NOMO-1 (cell line): ENCODE data around the gene RTP3.
"Not testable (repeated sequence)": the region's sequence is repeated elsewhere in the genome, so short reads cannot be mapped to it uniquely, and the experiment has no call there.

ENCODE experiments used
- DNase-seq, 2 experiments: peaks; one replicate each; lab custom pipeline; 2025; ENCODE audit not compliant: unreplicated experiment in 2 of 2; lab: John Stamatoyannopoulos, UW

The RTP3 gene

DNA sequence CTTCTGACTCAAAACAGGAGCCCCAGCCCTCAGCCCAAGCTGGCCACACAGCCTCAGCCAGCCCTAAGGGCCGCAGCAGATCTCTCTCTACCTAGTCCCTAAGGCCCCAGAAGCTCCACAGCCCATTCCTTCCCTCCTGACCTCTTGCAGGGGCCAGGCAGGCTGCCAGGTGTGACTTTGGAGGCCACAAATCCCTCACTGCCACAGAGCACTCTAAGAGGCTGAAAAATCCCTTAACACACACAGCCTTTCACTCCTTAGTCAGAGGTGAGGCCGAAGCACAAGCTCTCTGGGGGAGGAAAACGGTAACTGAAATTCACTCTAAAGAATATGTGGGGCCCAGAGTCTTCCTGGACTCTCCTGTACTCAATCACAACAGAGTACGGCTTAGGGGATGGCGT is 45.0 kb downstream of the RTP3 start:
- DNase-seq = no peak

GRCh38 chr3:46544771-46545503 is 47.2 kb downstream of the RTP3 start:
- no peak for DNase-seq

- no peak for DNase-seq
Observed at GRCh38 chr3:46545818-46546630, 48.2 kb downstream of the RTP3 start.

GRCh38 chr3:46546896-46547440 is 49.2 kb downstream of the RTP3 start:
- DNase-seq = no peak

GRCh38 chr3:46548611-46549010 is 50.8 kb downstream of the RTP3 start:
- DNase-seq = not testable (repeated sequence)

DNA sequence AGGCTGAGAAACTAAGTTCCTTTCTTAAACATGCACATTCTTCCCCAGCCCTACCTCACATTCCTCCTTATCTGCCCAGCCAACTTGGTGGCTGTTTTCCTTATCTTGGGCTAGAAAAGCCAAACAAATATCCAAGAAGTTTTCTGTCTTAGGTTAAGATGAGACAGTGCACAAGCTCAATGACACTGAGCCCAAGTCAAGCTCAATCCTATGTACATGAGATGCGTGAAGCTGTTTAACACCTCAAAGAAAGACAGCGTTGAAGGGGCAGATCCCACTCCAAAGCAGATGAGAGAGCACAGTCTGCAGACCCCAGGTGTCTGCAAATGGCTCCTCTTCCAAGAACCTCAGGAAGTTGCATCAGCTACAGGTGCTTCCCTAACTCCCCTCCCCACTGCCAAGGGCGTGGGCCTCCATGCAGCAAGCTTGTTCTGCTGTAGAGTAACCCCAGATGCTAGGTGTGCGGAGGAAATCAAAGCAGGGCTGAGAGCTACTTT is 51.7 kb downstream of the RTP3 start:
- no peak for DNase-seq

DNA sequence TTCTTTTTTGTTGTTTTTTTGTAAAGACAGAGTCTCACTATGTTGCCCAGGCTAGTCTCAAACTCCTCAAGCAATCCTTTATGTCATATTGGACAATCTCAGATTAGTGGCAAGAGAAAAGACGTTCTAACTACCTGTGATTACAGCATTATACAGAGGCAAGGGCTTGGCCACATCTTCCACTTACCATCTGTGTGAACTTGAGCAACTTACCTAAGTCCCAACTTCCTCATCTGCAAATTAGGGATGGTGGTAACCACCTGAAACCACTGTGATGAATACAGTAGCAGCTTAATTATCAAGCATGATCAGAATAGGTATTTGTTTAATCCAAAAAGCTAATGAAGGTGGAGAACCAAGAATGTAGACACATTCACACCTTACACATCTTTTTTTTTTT is 52.2 kb downstream of the RTP3 start:
- DNase-seq = no peak
